GM21447 (cell line): ENCODE results near the gene GRAP.

Source experiments
- ATAC-seq: cut with Tn5 transposase; IDR thresholded peaks from one replicate; pipeline ENCODE4 v1.9.1; 2021; ENCODE audit not compliant: unreplicated experiment

The GRAP gene

GRCh38 chr17:19019041-19019941 lies 27.5 kb downstream of the GRAP start:
- ATAC-seq = no peak

GRCh38 chr17:19018600-19018950 lies 28.2 kb downstream of the GRAP start:
- ATAC-seq = no peak

GRCh38 chr17:19017804-19018599 lies 28.8 kb downstream of the GRAP start:
- ATAC-seq = no peak

- ATAC-seq = no peak
These were observed 29.4 kb downstream of the GRAP start for GRCh38 chr17:19017401-19017800.

GRCh38 chr17:19016881-19017280 lies 29.9 kb downstream of the GRAP start:
- ATAC-seq = no peak

- ATAC-seq = no peak
These were observed 30.5 kb downstream of the GRAP start for GRCh38 chr17:19016297-19016696.

GRCh38 chr17:19015428-19015827 lies 31.3 kb downstream of the GRAP start:
- no peak for ATAC-seq

- ATAC-seq = no peak
These were observed 32.0 kb downstream of the GRAP start for GRCh38 chr17:19014628-19015215.

- no peak for ATAC-seq
These were observed 32.7 kb downstream of the GRAP start for GRCh38 chr17:19013806-19014627.

- no peak for ATAC-seq
These were observed 33.5 kb downstream of the GRAP start for GRCh38 chr17:19013226-19013625.

GRCh38 chr17:19012171-19013080 lies 34.3 kb downstream of the GRAP start:
- ATAC-seq = no peak

- no peak for ATAC-seq
These were observed 35.2 kb downstream of the GRAP start for GRCh38 chr17:19011581-19011980.

GRCh38 chr17:19010729-19011505 lies 35.8 kb downstream of the GRAP start:
- no peak for ATAC-seq

- no peak for ATAC-seq
These were observed 36.8 kb downstream of the GRAP start for GRCh38 chr17:19009970-19010369.

GRCh38 chr17:19006698-19007097 lies 40.1 kb downstream of the GRAP start:
- ATAC-seq = no peak

- no peak for ATAC-seq
These were observed 40.8 kb downstream of the GRAP start for GRCh38 chr17:19005789-19006430.

GRCh38 chr17:19005137-19005773 lies 41.5 kb downstream of the GRAP start:
- ATAC-seq = no peak
